HG03196 (cell line): Measurements from ENCODE around the gene MS4A18.
"Not testable (repeated sequence)": the region's sequence is repeated elsewhere in the genome, so short reads cannot be mapped to it uniquely, and the experiment has no call there.

Experiments
- ATAC-seq: cut with Tn5 transposase; IDR thresholded peaks from one replicate; pipeline ENCODE4 v1.9.1; 2021; ENCODE audit not compliant: unreplicated experiment

Gene MS4A18

GRCh38 chr11:60724420-60724819, at the start of gene MS4A18:
Gene MS4A18 (plus strand): TSS chr11:60724720.
- ATAC-seq, result no peak

- not testable (repeated sequence) for ATAC-seq
These were observed 46.3 kb upstream of the MS4A18 start for GRCh38 chr11:60678231-60678630.

GRCh38 chr11:60679879-60680278, 44.6 kb upstream of the MS4A18 start:
- ATAC-seq, result no peak

DNA sequence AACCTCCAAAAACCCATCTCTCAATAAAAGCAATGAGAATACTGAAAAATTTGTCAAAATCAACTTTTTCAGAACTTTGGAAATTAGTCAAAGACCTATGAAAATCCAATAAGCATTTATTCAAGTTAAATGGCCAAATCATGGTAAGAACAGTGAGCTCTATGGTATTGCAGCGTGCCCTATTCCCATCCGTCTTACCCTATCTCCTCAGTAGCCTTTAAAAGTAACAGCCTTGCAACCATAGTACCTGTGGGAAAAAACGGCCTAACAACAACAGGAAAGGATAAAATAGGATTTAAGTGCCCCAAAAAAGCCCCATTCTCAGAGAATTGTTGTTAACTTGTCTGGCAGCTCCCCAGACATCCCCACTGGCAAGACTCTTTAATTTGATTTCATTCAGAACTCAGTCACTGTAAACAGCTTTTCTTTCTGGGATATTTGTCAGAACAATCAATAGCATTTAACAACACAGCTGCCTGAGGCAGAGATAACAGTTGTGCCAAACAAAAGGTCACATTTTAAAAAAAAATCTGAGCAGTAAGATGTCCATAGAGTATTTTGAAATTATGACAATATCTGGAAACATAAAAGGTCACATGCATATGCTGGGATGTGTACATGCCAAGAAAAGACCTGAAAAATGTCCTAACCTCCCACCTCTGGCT, 43.9 kb upstream of the MS4A18 start:
- no peak for ATAC-seq

- not testable (repeated sequence) for ATAC-seq
These were observed 40.0 kb upstream of the MS4A18 start for GRCh38 chr11:60684541-60684848.

DNA sequence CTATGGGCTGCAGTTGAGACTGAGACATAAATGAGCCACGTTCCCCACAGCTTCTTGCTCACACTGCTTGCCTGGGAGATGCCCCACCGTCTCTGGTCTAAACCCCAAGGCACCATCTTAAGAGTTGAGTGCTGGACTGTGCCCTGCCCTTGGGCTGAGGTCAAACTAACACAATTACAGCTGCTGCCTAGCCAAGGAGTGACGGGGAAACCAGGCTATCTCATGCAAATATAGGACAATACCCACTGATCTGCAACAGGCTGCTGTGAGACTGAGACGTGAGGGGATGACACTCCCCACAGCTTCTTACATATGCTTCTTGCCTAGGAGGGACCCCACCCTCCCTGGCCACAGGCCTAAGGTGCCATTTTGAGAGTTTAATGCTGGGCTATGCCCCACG, 32.9 kb upstream of the MS4A18 start:
- no peak for ATAC-seq

DNA sequence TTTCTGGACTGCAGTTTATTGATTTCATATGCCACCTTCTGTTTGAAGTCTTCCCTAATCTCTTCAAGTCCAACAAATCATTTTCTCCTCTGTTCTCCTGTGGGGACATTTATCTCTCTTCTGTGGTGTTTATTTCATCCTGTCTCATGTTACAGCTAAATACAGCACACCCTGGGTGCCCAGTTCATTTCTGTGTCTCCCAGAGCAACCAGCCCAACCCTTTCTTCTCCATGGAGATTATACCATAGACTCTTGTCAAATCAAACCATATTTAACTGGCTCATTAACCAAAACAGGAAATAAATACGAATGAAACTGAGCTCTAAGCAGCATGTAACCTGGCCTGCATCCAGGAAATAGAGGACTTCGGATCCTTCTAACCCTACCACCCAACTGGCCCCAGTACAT, 25.2 kb upstream of the MS4A18 start, which contains the start of gene MS4A8:
Gene MS4A8, plus strand, starts transcription at position 329 of the 408 bp plus-strand sequence. CDS start 1,249 bp downstream, outside the sequence.
- ATAC-seq, result no peak

DNA sequence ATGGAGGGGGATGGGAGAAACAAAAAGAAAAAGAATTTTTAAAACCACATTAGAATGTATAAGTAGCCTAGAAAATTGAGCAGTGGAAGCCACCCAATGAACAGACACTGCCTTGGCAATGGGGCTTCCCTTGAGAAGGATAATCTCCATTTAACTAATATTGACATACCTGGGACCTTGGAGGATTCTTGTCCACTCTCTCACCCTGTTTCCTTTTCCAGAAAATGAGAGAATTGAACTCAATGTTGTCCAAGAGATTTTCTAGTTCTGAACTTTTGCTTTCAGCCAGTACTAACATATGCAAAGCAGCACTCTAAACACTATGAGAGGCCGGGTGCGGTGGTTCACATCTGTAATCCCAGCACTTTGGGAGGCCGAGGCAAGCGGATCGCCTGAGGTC, 24.6 kb upstream of the MS4A18 start:
- no peak for ATAC-seq

DNA sequence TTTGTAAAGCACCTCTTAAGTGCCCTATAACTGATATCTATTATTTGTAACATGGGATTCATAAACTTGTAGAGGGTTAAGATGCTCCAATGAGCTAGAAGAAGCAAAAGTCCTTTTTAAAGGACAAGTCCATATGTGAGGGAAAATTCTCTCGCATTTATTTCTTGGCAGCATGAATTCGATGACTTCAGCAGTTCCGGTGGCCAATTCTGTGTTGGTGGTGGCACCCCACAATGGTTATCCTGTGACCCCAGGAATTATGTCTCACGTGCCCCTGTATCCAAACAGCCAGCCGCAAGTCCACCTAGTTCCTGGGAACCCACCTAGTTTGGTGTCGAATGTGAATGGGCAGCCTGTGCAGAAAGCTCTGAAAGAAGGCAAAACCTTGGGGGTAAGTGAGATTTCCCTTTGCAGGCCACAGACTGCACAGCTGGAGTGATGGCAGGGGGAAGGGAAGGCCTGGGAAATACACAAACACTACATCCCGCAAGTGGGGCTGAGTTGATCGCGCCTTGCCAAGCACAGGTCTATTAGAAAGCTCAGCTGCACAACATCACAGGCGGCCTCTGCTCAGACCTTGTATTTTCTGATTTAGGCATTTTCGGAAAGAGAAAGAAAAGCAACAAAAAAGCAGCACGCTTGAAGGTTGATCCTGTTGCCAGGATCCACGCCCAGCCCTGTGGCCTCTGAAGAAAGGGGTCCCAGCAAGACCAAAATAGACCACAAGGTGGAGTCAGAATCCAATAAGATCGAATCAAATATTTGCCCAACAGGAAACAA, 23.6 kb upstream of the MS4A18 start:
- ATAC-seq, result no peak

GRCh38 chr11:60701469-60701818, 23.1 kb upstream of the MS4A18 start:
- no peak for ATAC-seq

DNA sequence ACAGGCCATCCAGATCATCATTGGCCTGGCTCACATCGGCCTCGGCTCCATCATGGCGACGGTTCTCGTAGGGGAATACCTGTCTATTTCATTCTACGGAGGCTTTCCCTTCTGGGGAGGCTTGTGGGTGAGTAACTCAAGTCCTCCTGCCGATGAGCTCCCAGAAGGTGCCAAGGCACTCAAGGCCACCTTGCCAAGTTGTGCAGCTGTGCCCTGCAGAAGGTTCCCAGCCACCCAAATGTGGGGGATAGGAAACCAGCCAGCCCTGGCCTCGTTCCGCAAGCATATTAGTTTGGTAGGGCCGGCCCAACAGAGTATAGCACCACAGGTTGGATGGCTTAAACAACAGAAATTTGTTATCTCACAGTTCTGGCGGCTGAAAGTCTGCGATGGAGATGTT, 21.1 kb upstream of the MS4A18 start:
- no peak for ATAC-seq

GRCh38 chr11:60705895-60706294, 18.6 kb upstream of the MS4A18 start:
- ATAC-seq, result no peak

DNA sequence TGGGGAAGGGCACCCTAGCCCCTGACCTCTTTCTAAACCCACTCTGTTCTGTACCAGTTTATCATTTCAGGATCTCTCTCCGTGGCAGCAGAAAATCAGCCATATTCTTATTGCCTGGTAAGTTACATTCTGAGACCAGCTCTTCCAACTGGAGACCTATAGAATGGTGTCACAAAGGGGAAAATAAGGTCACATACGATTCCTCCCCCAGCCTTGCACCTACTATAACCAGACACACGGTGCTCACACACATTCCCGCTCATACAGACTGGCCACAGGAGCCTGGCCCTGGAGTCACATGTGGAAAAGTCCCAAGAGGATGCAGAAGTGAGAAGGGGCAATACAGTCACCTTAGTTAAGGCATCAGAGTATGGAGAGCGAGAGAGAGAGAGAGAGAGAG, 17.6 kb upstream of the MS4A18 start:
- ATAC-seq, result no peak

- no peak for ATAC-seq
These were observed 14.0 kb upstream of the MS4A18 start for GRCh38 chr11:60710482-60710881.

- ATAC-seq, result no peak
These were observed 13.2 kb upstream of the MS4A18 start for GRCh38 chr11:60711276-60711675.

GRCh38 chr11:60713423-60713822, 11.1 kb upstream of the MS4A18 start:
- not testable (repeated sequence) for ATAC-seq

DNA sequence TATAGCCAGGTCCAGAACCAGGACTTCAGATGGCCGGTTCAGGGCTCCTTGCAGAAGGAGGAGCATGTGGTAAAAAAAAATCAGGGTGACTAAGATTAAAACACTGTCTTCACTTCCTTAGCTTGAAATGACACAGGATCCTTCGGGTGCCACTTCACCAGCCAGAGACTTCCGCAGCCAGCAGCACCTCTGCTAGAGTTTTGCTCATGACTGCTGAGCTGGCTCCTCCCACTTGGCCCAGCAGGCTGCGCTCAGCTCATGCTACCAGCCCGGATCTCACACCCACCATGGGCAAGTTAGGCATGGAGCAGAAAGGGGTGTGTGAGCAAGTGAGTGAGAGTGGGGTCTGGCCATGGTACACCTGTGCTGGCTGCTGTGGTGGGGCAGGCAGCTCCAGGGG, 6.6 kb upstream of the MS4A18 start:
- no peak for ATAC-seq

- no peak for ATAC-seq
These were observed 5.8 kb upstream of the MS4A18 start for GRCh38 chr11:60718524-60719316.

GRCh38 chr11:60719391-60719790, 5.1 kb upstream of the MS4A18 start:
- ATAC-seq, result no peak

GRCh38 chr11:60720460-60720859, 4.1 kb upstream of the MS4A18 start:
- ATAC-seq, result no peak

DNA sequence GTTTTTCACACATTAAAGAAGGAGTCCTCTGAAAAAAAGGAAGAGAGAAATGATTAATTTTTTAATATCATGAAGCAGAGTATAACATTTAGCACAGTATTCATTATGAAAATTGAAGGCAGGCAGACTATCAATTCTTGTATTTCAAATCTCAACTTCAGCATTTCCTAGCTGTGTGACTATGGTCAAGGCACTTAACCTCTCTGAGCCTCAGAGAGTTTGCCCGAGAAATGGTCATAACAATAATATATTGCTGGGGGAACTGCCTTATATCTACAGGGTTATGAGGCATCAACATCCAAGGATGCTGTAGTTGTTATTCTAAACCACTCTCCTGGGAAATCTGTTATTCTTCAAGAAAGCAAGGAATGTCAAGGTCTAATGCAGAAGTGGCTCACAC, 1.1 kb downstream of the MS4A18 start:
- ATAC-seq, result no peak

GRCh38 chr11:60731586-60731985, 7.1 kb downstream of the MS4A18 start:
- ATAC-seq, result no peak
